ENCODE data around the gene MAP2K5. TPM values are rescaled to one million over a fixed set of nuclear protein-coding genes. Genes with fewer than 3 reads are reported as not detected.

The MAP2K5 gene
- total and polyA plus RNA-seq, 9 of the 15 experiments (the other 6 are each of a cell fraction or from before 2014, with no cell fraction given) = 0.41 to 16.5 (median 7.5) TPM

DNA sequence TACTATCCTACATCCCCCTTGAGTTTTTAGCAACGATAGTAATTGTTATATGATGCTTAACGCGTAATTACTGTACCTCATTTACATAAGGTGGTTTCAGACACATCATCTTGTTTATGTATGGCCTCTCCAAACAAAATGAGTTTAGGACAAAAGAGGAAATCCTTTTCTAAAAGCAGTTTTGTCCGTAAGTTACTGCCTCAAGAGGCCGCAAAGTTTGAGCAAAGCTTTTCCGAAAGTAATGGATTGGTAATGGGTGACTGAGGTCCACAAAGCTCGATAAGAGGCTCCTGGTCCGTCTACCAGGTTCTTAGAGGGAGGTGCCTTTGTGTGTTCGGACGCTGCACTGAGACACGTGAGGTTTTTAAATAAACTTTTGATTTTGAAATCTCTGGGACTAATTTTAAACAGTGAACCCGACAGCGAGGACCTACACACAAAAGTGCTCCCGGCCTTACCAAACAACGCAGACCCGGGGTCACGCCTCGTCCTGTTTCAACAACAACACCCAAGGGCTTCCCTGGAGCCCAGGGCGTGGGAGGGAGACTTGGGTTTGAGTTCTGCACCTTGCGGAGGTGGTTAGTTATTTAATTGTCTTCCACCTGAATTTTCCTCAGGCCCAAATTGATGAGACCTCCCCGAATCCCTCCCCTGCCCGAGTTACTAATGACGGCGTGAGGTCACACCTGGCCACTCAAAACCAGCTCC is 22.0 kb upstream of the MAP2K5 start (continued):
- TF ChIP-seq, protein P1, sequence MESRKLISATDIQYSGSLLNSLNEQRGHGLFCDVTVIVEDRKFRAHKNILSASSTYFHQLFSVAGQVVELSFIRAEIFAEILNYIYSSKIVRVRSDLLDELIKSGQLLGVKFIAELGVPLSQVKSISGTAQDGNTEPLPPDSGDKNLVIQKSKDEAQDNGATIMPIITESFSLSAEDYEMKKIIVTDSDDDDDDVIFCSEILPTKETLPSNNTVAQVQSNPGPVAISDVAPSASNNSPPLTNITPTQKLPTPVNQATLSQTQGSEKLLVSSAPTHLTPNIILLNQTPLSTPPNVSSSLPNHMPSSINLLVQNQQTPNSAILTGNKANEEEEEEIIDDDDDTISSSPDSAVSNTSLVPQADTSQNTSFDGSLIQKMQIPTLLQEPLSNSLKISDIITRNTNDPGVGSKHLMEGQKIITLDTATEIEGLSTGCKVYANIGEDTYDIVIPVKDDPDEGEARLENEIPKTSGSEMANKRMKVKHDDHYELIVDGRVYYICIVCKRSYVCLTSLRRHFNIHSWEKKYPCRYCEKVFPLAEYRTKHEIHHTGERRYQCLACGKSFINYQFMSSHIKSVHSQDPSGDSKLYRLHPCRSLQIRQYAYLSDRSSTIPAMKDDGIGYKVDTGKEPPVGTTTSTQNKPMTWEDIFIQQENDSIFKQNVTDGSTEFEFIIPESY (CRISPR knock-in tag; IDR thresholded peaks at IDR 0.05) = no peak
- TF ChIP-seq ZBTB49 (CRISPR knock-in tag; IDR thresholded peaks at IDR 0.05; ENCODE audit: borderline replicate concordance) (no peak), ZNF280A (IDR thresholded peaks at IDR 0.05; ENCODE audit: low read depth, partially characterized antibody) (no peak), THRA (IDR thresholded peaks at IDR 0.05) (no peak), KLF1 (tag; IDR thresholded peaks at IDR 0.05) (no peak), SOX6 (IDR thresholded peaks at IDR 0.05) (0 out of 2 replicates have a peak, but pooled peaks have one; percentile 4), RUNX1 (IDR thresholded peaks at IDR 0.05; ENCODE audit: low read depth) (no peak), CBX2 (IDR thresholded peaks at IDR 0.05; ENCODE audit: insufficient read depth, low read length, poor library complexity, severe bottlenecking) (no peak), LCOR (CRISPR knock-in tag; IDR thresholded peaks at IDR 0.05) (no peak), KAT2B (IDR thresholded peaks at IDR 0.05; ENCODE audit: low read depth, low read length) (no peak), ELF4 (CRISPR knock-in tag; IDR thresholded peaks at IDR 0.05) (no peak), ZNF347 (CRISPR knock-in tag; IDR thresholded peaks at IDR 0.05; ENCODE audit: low read depth) (no peak), ZSCAN32 (CRISPR knock-in tag; IDR thresholded peaks at IDR 0.05) (no peak), RAD21 (CRISPR knock-in tag; conservative IDR thresholded peaks at IDR 0.05 in 1 of 2, IDR thresholded peaks at IDR 0.05 in 1 of 2) (no peak)
- TF ChIP-seq, protein P2, sequence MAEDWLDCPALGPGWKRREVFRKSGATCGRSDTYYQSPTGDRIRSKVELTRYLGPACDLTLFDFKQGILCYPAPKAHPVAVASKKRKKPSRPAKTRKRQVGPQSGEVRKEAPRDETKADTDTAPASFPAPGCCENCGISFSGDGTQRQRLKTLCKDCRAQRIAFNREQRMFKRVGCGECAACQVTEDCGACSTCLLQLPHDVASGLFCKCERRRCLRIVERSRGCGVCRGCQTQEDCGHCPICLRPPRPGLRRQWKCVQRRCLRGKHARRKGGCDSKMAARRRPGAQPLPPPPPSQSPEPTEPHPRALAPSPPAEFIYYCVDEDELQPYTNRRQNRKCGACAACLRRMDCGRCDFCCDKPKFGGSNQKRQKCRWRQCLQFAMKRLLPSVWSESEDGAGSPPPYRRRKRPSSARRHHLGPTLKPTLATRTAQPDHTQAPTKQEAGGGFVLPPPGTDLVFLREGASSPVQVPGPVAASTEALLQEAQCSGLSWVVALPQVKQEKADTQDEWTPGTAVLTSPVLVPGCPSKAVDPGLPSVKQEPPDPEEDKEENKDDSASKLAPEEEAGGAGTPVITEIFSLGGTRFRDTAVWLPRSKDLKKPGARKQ (CRISPR knock-in tag; IDR thresholded peaks at IDR 0.05) = no peak
- TF ChIP-seq, protein P3, sequence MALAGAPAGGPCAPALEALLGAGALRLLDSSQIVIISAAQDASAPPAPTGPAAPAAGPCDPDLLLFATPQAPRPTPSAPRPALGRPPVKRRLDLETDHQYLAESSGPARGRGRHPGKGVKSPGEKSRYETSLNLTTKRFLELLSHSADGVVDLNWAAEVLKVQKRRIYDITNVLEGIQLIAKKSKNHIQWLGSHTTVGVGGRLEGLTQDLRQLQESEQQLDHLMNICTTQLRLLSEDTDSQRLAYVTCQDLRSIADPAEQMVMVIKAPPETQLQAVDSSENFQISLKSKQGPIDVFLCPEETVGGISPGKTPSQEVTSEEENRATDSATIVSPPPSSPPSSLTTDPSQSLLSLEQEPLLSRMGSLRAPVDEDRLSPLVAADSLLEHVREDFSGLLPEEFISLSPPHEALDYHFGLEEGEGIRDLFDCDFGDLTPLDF (CRISPR knock-in tag; IDR thresholded peaks at IDR 0.05) = no peak
